Neural progenitor cell (in vitro differentiated cells): ENCODE data around the gene MAML3.

ENCODE experiments used
- CTCF ChIP-seq: fragments of 200-600 bp; sonication (generic); IDR thresholded peaks from 2 replicates; pipeline ENCODE4 v1.5.1; 2017; ENCODE audit warnings: antibody characterized with exemption, mild to moderate bottlenecking
- EZH2 ChIP-seq: fragments of 200-600 bp; sonication (generic); IDR thresholded peaks from 2 replicates; pipeline ENCODE4 v1.6.1; 2017; ENCODE audit warnings: antibody characterized with exemption, mild to moderate bottlenecking, moderate library complexity
- EZH2phosphoT487 ChIP-seq: fragments of 200-600 bp; sonication (generic); IDR thresholded peaks from 2 replicates; pipeline ENCODE4 v1.6.1; 2017; ENCODE audit warnings: antibody characterized with exemption

GRCh38 chr4:139682741-139683151 is 471.2 kb downstream of the MAML3 start:
- TF ChIP-seq EZH2phosphoT487 = no peak
- TF ChIP-seq CTCF = no peak
- no peak for TF ChIP-seq EZH2
